Endothelial cell (in vitro differentiated cells): ENCODE measurements around the gene SLC25A25. TPM values are rescaled to one million over a fixed set of nuclear protein-coding genes. Genes with fewer than 3 reads are reported as not detected.
"Not testable (repeated sequence)": the region's sequence is repeated elsewhere in the genome, so short reads cannot be mapped to it uniquely, and the experiment has no call there.

Source experiments
- DNase-seq: peaks from one replicate; pipeline ENCODE4 v3.0.0; 2021; ENCODE audit warnings: low spot score
- H3K27ac Mint-ChIP-seq: one replicate; pipeline ENCODE4 v1.8.0; 2021; ENCODE audit warnings: mixed read lengths, inconsistent platforms; ENCODE audit not compliant: unreplicated experiment
- H3K27me3 Mint-ChIP-seq: one replicate; pipeline ENCODE4 v1.8.0; 2021; ENCODE audit warnings: mild to moderate bottlenecking, moderate library complexity, mixed read lengths, inconsistent platforms; ENCODE audit not compliant: unreplicated experiment
- H3K36me3 Mint-ChIP-seq: one replicate; pipeline ENCODE4 v1.8.0; 2021; ENCODE audit warnings: mild to moderate bottlenecking, low read depth, mixed read lengths, inconsistent platforms; ENCODE audit not compliant: unreplicated experiment
- H3K4me1 Mint-ChIP-seq: one replicate; pipeline ENCODE4 v1.8.0; 2021; ENCODE audit warnings: mild to moderate bottlenecking, mixed read lengths, inconsistent platforms; ENCODE audit not compliant: unreplicated experiment
- H3K4me3 Mint-ChIP-seq: one replicate; pipeline ENCODE4 v1.8.0; 2021; ENCODE audit warnings: mild to moderate bottlenecking, mixed read lengths, inconsistent platforms; ENCODE audit not compliant: unreplicated experiment
- H3K9me3 Mint-ChIP-seq: one replicate; pipeline ENCODE4 v1.8.0; 2021; ENCODE audit warnings: mixed read lengths, inconsistent platforms; ENCODE audit not compliant: unreplicated experiment
- CTCF ChIP-seq: fragments of 200-600 bp; sonication (generic); IDR thresholded peaks from one replicate; pipeline ENCODE4 v1.5.0; 2021; ENCODE audit warnings: antibody characterized with exemption; ENCODE audit not compliant: unreplicated experiment
- total RNA-seq: library from RNA; stranded (reverse); fragmentation: NEBNext Ultra II Directional; extraction: Animal tissue kit (Norgen Biotek cat#: 25700); gene quantifications from one replicate; pipeline ENCODE4 v1.2.1, GENCODE V29; 2021; ENCODE audit not compliant: unreplicated experiment

The SLC25A25 gene
- total RNA-seq, 1 donor from 2014 or later: 8.5 TPM

- Mint-ChIP-seq H3K36me3 (peaks cover 19% of the 10 kb centered on the region), H3K27ac (no peak overlapping the region), H3K4me1 (no peaks in the 10 kb centered on the region), H3K9me3 (no peaks in the 10 kb centered on the region), H3K27me3 (peaks cover 4% of the 10 kb centered on the region), H3K4me3 (no peak overlapping the region)
- TF ChIP-seq CTCF: no peak
- DNase-seq: no peak
Observed at GRCh38 chr9:128109050-128109709, 41.1 kb downstream of the SLC25A25 start.

- not testable (repeated sequence) for DNase-seq, H3K4me1 Mint-ChIP-seq, H3K27me3 Mint-ChIP-seq, H3K9me3 Mint-ChIP-seq, H3K4me3 Mint-ChIP-seq, H3K27ac Mint-ChIP-seq
- H3K36me3 Mint-ChIP-seq: peaks cover 16% of the 10 kb centered on the region
Observed at GRCh38 chr9:128111726-128112125, 43.7 kb downstream of the SLC25A25 start.

- DNase-seq: no peak
- H3K4me1 Mint-ChIP-seq: peaks cover 2% of the 10 kb centered on the region
- peaks cover 9% of the 10 kb centered on the region for H3K36me3 Mint-ChIP-seq
- no peaks in the 10 kb centered on the region for H3K9me3 Mint-ChIP-seq
- no peak for TF ChIP-seq CTCF
- H3K27me3 Mint-ChIP-seq: peaks cover 5% of the 10 kb centered on the region
- H3K4me3 Mint-ChIP-seq: no peak overlapping the region
- no peak overlapping the region for H3K27ac Mint-ChIP-seq
Observed at GRCh38 chr9:128113526-128114325, 45.7 kb downstream of the SLC25A25 start.

GRCh38 chr9:128114326-128115186 is 46.5 kb downstream of the SLC25A25 start:
- H3K9me3 Mint-ChIP-seq: no peaks in the 10 kb centered on the region
- H3K4me3 Mint-ChIP-seq: no peak overlapping the region
- peaks cover 7% of the 10 kb centered on the region for H3K36me3 Mint-ChIP-seq
- DNase-seq: no peak
- H3K27me3 Mint-ChIP-seq: peaks cover 4% of the 10 kb centered on the region
- peaks cover 2% of the 10 kb centered on the region for H3K4me1 Mint-ChIP-seq
- no peak for TF ChIP-seq CTCF
- no peak overlapping the region for H3K27ac Mint-ChIP-seq
